IPS DF 6.9 (cell line): ENCODE measurements around the gene BTBD1.

Source experiments
- DNase-seq: peaks from one replicate; pipeline ENCODE4 v3.0.0-alpha.2; 2013; ENCODE audit warnings: low read depth, low spot score
- H3K27ac ChIP-seq: one replicate; pipeline ENCODE4 v1.5.1; 2013; ENCODE audit warnings: low read length, control low read depth
- H3K27me3 ChIP-seq: 2 replicates; pipeline ENCODE4 v1.6.1; 2013; ENCODE audit warnings: mild to moderate bottlenecking, low read length; ENCODE audit not compliant: control insufficient read depth, insufficient read depth
- H3K36me3 ChIP-seq: 2 replicates; pipeline ENCODE4 v1.6.1; 2013; ENCODE audit warnings: low read length; ENCODE audit not compliant: control insufficient read depth, insufficient read depth
- H3K4me1 ChIP-seq: 2 replicates; pipeline ENCODE4 v1.6.1; 2013; ENCODE audit warnings: low read length; ENCODE audit not compliant: control insufficient read depth, insufficient read depth
- H3K4me3 ChIP-seq: 2 replicates; pipeline ENCODE4 v1.5.1; 2013; ENCODE audit warnings: mild to moderate bottlenecking, low read length
- H3K9me3 ChIP-seq: 2 replicates; pipeline ENCODE4 v1.6.1; 2013; ENCODE audit warnings: low read length, inconsistent platforms; ENCODE audit not compliant: control insufficient read depth, insufficient read depth
- WGBS: extraction: QIAGEN DNeasy Blood & Tissue Kit; methylation state at CpG from one replicate; pipeline ENCODE4 v1.1.7; 2013; ENCODE audit warnings: mixed read lengths, missing lambda C conversion rate; ENCODE audit not compliant: insufficient read length, insufficient coverage; 5-methylcytosine and 5-hydroxymethylcytosine counted together

Gene BTBD1

DNA sequence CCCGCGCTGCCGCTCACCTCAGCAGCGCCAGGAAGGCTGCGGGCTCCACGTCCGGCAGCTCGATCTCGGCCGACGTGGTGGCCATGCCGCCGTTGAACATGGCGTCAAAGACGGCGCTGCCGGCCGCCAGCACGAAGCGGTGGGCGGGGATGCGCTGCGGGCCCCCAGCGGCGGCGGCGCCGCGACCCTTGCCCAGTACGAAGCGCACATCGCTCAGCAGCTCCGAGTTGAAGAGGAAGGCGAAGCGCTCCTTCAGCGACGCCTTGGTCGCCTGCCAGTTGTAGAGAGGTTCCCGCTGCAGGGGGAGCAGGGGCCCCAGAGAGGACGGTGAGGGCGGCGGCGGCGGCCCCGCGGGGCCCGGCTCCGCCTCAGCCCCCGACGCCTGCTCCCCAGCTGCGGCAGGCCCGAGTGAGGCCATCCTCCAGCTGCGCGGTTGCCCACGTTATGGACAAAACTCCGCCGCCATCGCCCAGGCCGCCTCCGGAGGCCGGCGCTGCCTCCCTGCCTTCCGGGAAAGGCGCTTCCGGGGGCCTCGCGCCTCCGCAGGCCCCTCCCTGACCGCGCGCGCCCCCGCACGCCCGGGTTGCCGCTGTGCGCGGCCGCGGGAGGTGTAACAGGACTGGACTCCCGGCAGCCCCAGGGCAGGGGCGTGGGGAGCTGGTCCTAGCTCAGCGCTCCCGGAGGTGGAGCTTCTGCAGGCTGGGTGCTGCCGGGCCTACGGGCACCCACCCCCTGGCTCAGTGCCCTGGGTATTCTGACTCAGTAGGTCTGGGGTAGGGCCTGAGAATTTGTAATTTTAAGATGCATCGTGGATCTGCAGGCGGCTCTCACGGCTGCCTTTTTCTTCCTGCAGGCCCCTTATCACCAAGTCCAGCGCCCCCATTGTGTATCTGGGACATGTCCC is at the start of gene BTBD1:
TSS of gene BTBD1 (minus strand) at position 519 of the 904 bp plus-strand sequence. CDS start at position 418, 101 bp downstream.
- Histone ChIP-seq H3K36me3 (no peaks in the 10 kb centered on the region), H3K9me3 (no peaks in the 10 kb centered on the region), H3K4me1 (peaks cover 2% of the 10 kb centered on the region; the same call in 1 of the 2 replicates), H3K27me3 (no peaks in the 10 kb centered on the region), H3K4me3 (peak within 1 kb of the TSS; percentile 89), H3K27ac (no peak within 1 kb of the TSS)
- WGBS: no CpG with 5 or more reads among the region's 90 CpGs
- peak; percentile 41 for DNase-seq

DNA sequence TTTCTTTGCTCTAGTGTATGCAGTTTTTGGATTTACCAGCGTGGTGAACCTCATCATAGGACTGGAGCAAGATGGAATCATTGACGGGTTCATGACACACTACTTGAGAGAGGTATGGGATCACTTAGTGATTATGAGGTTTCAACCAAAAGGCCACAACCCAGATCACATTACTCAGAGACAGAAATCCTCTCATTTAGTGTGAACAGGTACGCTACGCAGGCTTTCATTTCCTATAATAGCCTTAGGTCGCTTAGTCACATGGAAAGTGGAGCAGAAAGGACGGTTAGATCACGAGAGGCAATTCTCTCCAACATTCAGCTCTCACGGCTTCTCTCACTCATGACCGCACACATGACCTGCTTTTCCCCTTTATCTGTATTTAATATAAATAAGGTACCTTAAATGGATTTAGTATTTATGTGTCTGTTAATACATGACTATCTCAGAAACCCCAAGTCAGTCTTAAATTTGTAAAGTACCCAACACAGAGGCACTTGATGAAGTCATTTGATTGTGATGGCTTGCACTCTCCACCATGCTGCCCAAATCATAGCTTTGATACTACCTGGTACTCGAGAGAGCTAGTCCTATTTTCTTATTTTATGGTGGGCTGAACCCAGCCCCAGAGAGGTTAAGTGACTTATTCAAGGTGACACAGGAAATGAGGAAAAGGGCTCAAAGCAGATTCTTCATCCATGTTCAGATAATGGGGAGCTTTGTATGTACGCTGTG is 48.9 kb upstream of the BTBD1 start:
- WGBS: no CpG with 5 or more reads among the region's 11 CpGs
- DNase-seq: no peak
- no peaks in the 10 kb centered on the region for H3K9me3 ChIP-seq
- H3K36me3 ChIP-seq: no peaks in the 10 kb centered on the region
- H3K4me3 ChIP-seq: no peak overlapping the region
- H3K27me3 ChIP-seq: 0 out of 2 replicates have a peak, but pooled peaks cover 1% of the 10 kb centered on the region
- no peak overlapping the region for H3K27ac ChIP-seq
- H3K4me1 ChIP-seq: no peaks in the 10 kb centered on the region

DNA sequence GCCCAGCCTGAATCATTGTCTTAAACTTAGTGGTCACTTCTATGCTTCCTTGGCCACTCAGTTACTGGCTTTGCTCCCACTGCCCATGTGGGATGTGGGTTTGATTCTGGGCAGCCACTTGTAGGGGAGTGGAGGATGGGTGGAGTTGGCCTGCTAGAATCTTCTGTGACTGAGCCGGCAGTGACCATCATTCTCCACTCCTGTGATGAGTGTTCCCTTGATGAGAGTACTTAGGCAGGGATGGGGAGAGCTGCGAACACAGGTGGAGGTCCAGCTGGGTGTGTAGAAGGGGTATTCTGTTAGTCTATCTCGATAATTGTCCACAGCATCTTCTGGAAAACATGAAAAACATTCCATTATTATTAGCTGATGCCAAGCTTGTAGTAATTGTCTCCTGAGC is 48.4 kb upstream of the BTBD1 start:
- H3K4me3 ChIP-seq: no peak overlapping the region
- DNase-seq: no peak
- H3K9me3 ChIP-seq: no peaks in the 10 kb centered on the region
- no peak overlapping the region for H3K27ac ChIP-seq
- no CpG with 5 or more reads among the region's 3 CpGs for WGBS
- H3K36me3 ChIP-seq: no peaks in the 10 kb centered on the region
- 0 out of 2 replicates have a peak, but pooled peaks cover 1% of the 10 kb centered on the region for H3K27me3 ChIP-seq
- H3K4me1 ChIP-seq: no peaks in the 10 kb centered on the region

DNA sequence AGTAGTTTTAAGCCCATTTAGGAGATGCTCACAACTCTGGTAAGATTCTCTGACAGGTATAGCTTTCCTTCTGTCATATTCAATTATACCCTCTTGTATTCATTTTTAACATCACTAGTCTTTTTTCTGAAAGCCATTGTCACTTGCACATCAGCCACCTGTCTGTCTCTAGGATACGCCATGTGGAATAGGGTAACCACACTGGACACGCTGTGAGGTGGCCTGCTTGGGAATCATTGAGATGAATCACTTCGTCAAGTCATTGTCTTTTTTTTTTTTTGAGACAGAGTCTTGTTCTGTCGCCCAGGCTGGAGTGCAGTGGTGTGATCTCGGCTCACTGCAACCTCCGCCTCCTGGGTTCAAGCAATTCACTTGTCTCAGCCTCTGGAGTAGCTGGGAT is 47.8 kb upstream of the BTBD1 start:
- Histone ChIP-seq H3K27me3 (0 out of 2 replicates have a peak, but pooled peaks cover 1% of the 10 kb centered on the region), H3K4me3 (no peak overlapping the region), H3K4me1 (no peaks in the 10 kb centered on the region), H3K9me3 (no peaks in the 10 kb centered on the region), H3K27ac (no peak overlapping the region), H3K36me3 (no peaks in the 10 kb centered on the region)
- no peak for DNase-seq
- WGBS: no CpG with 5 or more reads among the region's 6 CpGs

DNA sequence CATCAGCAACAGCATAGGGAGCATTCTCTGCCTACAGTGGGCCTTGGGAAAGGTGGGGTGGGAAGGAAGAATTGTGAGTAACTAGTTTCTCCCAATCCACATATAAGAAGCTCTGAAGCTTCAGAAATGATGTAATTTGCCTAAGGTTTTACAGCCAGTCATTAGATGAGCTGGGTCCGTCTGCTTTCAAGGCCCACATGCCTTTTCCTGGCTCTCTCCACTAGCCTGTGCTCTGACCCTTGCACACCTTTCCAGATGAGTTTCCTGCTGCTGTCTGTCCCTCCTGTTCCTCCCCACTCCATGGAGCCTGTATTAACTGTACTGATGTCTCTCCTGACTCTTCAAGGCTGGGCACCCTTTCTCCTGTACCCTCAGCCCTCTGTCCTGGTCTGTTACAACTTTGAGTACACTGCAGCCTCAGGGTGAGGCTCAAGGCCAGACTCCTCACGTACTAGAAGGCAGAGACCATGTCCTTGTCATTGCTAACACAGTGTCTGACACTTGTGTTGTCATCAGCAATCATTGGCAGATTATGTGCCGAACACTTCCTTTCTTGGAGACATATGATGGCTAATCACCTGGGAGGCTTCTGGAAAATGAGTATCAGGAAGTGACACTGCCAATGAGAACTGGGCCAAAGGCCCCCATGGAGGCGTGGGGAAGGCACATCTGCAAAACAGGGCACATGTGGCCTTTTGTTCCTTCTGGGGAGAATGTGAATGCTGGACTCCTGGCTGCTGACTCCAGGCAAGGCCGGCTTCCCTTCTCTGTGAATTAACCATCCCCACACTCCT is 47.0 kb upstream of the BTBD1 start:
- Histone ChIP-seq H3K27ac (no peak overlapping the region), H3K36me3 (no peaks in the 10 kb centered on the region), H3K27me3 (0 out of 2 replicates have a peak, but pooled peaks cover 1% of the 10 kb centered on the region), H3K9me3 (no peaks in the 10 kb centered on the region), H3K4me3 (no peak overlapping the region), H3K4me1 (no peaks in the 10 kb centered on the region)
- no peak for DNase-seq
- WGBS: no CpG with 5 or more reads among the region's 5 CpGs

DNA sequence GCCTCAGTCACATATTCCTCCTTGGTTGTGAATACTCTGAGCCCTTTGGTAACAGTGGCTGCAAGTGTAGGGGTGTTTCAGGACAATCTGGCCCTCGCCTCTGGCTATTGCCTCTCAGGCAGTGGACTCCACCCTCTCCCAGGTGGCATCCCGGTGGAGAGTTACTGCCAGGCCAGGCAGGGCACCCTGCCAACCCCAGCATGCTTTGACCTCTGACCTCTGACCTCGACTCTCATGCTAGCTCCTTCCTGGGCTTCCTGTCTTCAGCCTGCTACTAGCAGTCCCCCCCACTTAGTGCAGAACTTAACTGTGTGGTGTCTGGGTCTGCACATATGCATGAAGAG is 45.9 kb upstream of the BTBD1 start:
- 0 out of 2 replicates have a peak, but pooled peaks cover 3% of the 10 kb centered on the region for H3K4me1 ChIP-seq
- no peak overlapping the region for H3K4me3 ChIP-seq
- H3K9me3 ChIP-seq: no peaks in the 10 kb centered on the region
- no peak for DNase-seq
- WGBS: no CpG with 5 or more reads among the region's 3 CpGs
- peaks cover 4% of the 10 kb centered on the region; the same call in 1 of the 2 replicates for H3K27me3 ChIP-seq
- no peak overlapping the region for H3K27ac ChIP-seq
- H3K36me3 ChIP-seq: no peaks in the 10 kb centered on the region

DNA sequence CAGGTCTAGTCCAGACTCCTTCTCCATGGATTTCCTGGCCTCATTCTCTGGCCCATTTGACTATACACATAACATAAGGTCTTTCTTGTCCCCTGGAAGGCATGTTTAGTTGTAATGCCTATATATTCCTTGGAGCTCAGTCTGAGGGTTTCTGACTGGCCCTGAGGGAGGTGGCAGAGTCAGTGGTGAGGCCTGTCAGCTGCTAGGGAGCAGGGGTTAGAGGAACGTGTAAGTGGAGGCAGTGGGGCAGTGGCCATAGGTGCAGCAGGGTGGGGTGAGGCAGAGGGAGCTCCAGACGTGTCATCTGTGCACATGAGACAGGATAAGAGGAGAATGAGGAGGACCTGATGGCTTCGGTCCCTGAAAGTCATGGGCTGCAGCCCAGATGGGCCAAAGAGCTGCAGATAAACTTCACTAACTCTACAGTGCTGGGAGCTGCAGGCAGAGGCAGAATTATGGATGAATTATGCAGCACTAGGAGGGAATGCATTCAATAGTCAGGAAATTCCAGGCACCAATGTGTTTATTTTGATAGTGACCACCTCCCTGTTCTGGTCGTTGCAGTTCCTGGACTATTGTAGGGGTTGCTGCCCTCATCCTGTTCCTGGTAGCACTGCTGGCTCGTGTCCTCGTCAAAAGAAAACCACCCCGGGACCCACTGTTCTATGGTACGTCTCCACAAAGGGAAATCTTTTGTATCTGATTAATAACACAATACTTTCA is 45.3 kb upstream of the BTBD1 start:
- no CpG with 5 or more reads among the region's 8 CpGs for WGBS
- no peak for DNase-seq
- Histone ChIP-seq H3K27me3 (peaks cover 6% of the 10 kb centered on the region; the same call in 1 of the 2 replicates), H3K27ac (no peak overlapping the region), H3K4me1 (0 out of 2 replicates have a peak, but pooled peaks cover 3% of the 10 kb centered on the region), H3K4me3 (no peak overlapping the region), H3K9me3 (no peaks in the 10 kb centered on the region), H3K36me3 (no peaks in the 10 kb centered on the region)

DNA sequence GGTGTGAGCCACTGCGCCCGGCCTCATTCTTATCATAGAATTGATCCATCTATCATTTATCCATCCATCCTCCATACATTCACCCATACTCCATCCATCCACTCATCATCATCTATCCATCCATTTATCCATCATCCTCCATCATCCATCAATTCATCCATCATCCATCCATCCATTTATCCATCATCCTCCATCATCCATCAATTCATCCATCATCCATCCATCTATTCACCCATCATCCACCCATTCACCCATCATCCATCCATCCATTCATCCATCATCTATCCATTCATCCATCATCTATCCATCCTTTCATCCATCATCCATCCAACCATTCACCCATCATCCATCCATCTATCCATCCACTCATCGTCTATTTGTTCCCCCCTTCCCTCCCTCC is 44.1 kb upstream of the BTBD1 start:
- no peaks in the 10 kb centered on the region for H3K9me3 ChIP-seq
- no peak for DNase-seq
- H3K27ac ChIP-seq: no peak overlapping the region
- H3K36me3 ChIP-seq: no peaks in the 10 kb centered on the region
- peaks cover 5% of the 10 kb centered on the region; the same call in 1 of the 2 replicates for H3K4me1 ChIP-seq
- no peak overlapping the region for H3K4me3 ChIP-seq
- 100% methylated on average over 1 of the region's 3 CpGs for WGBS
- H3K27me3 ChIP-seq: peaks cover 11% of the 10 kb centered on the region; the same call in 1 of the 2 replicates

DNA sequence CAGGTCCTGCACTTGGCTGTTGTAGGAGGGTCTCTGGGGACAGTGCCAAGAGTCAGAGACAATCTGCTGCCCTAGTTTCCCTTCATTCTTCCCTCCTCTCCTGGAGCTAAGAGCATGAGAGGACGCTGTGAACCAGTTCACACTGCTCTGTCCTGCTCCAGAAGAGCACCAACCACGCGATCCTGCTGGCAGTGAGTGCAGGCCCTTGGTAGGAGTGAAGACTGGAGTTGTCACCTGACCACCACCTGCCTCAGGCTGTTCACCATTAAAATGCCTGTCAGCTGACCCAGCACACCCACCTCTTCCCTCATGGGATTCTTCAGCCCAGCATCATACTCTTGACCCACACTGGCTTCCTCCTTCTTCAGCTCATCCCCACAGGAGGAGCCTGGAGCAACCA is 43.3 kb upstream of the BTBD1 start:
- Histone ChIP-seq H3K4me3 (no peak overlapping the region), H3K27me3 (peaks cover 11% of the 10 kb centered on the region; the same call in 1 of the 2 replicates), H3K27ac (no peak overlapping the region), H3K4me1 (peaks cover 5% of the 10 kb centered on the region; the same call in 1 of the 2 replicates), H3K36me3 (no peaks in the 10 kb centered on the region), H3K9me3 (no peaks in the 10 kb centered on the region)
- DNase-seq: no peak
- no CpG with 5 or more reads among the region's 3 CpGs for WGBS
